ENCODE data around the gene SLF2.

The SLF2 gene, protein sequence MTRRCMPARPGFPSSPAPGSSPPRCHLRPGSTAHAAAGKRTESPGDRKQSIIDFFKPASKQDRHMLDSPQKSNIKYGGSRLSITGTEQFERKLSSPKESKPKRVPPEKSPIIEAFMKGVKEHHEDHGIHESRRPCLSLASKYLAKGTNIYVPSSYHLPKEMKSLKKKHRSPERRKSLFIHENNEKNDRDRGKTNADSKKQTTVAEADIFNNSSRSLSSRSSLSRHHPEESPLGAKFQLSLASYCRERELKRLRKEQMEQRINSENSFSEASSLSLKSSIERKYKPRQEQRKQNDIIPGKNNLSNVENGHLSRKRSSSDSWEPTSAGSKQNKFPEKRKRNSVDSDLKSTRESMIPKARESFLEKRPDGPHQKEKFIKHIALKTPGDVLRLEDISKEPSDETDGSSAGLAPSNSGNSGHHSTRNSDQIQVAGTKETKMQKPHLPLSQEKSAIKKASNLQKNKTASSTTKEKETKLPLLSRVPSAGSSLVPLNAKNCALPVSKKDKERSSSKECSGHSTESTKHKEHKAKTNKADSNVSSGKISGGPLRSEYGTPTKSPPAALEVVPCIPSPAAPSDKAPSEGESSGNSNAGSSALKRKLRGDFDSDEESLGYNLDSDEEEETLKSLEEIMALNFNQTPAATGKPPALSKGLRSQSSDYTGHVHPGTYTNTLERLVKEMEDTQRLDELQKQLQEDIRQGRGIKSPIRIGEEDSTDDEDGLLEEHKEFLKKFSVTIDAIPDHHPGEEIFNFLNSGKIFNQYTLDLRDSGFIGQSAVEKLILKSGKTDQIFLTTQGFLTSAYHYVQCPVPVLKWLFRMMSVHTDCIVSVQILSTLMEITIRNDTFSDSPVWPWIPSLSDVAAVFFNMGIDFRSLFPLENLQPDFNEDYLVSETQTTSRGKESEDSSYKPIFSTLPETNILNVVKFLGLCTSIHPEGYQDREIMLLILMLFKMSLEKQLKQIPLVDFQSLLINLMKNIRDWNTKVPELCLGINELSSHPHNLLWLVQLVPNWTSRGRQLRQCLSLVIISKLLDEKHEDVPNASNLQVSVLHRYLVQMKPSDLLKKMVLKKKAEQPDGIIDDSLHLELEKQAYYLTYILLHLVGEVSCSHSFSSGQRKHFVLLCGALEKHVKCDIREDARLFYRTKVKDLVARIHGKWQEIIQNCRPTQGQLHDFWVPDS

DNA sequence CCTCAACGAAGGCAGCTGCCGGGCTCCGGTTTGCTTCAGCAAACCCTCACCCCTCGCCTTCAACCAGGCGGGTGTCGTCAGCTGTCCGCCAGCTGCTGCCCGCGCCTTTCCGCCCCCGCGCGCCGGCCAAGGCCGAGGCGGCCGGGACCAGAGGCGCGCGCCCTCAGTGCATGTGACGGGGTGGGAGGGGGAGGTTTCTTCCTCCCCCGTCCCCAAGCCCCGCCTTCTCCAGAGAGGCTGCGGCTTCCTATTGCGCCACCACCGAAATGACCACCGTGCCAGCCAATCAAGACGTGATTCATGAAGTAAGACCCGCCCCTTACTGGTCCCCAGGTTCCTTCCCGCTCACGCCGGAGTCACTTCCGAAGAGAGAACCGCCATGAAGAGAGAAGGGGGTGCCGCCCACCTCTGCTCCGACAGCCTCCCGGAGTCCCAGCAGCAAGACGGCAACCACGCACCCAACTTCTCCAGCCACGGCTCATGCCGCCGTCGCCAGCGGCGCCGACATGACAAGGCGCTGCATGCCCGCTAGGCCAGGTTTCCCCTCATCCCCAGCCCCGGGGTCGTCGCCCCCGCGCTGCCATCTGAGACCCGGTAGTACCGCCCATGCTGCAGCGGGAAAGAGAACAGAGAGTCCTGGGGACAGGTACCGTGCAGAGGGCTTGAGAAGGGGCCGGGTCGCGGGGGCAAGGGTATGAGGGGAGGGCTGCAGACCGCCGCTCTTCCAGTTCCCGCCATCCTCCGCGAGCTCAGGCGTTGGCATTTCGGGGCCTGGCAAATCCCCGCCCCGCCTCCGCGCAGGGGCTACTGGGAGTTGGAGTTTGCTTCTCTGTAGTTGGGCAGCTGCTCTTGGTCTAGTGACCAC lies at the start of gene SLF2:
Gene SLF2 (plus strand): TSS at position 359 of the 865 bp plus-strand sequence. CDS start 148 bp downstream, at position 507.
- DNase-seq, result peak; percentile 91

DNA sequence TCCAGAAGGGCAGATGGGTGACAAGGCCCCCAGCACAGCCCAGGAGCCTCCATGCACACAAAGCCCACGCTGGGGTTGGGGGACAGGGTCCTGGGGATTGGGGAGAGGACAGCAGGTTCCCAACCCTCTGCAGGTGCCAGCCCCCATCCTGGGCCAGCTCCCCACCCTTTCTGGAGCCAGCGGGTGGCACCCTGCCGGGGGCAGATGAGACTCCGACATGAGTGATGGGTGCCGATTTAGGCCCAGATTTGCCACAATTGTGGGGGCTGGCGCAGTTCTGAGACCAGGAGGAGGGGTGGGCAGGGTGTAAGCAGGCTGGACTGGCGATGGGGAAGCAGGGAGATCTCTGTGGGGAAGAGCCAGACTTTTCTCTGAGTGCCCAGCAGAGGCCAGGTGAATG lies 49.3 kb upstream of the SLF2 start:
- no peak for DNase-seq

DNA sequence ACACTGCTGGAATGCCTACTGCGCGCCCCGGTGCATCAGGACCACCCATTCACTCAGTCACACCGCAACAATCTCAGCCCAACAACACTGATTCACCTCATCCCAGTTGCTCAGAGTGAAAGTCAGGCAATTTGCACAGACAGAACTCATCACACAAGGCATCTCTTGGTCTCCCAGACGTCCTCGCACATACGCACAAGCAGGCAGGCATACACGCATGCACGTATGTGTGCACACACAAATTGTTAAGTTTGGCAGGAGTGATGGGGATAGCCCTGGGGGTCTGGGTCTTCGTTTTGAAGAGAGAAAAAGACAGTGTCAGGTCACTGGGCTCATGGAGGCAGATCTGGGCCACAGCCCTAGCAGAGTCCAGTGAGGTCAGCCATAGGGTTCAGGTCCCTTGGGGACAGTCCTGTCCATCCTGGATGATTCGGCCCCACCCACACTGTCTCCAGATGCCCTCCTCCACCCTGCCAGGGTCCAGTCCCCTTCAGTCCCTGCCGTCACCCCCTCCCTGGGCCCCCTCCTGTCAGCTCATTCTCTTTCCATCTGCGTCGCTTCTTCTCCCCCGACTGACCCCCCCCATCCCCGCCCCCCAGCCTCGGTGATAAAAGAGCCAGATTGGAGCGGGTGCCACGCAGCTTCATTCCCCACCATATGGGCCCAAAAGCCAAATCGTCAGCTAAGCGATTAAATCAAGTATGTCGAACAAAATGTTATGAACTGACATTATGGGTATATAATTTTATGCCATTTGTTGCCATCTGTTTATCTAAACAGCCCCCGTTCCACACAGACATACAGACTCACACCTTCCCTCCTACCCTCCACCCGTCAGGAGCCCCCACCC lies 48.5 kb upstream of the SLF2 start:
- no peak for DNase-seq

DNA sequence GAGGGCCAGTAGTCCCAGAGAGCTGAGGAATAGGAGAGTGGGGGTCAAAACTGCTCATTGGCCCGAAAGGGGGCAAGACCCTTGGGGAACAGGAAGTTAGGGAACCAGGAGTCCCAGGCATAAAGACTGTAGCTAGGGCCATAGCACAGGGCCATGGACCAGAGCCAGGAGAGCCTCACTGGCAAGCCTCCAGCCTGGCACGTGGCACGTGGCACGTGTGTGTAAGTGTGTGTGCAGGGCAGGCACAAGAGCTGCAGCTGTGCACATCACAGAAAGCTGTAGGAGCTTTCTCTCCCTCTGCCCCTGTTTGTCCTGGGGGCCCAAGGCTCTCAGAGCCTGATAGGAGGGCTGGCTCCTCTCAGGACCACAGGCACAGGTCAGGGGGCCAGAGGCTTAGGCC lies 47.8 kb upstream of the SLF2 start:
- DNase-seq, result no peak

GRCh38 chr10:100866010-100866409 lies 46.8 kb upstream of the SLF2 start:
- DNase-seq, result no peak

DNA sequence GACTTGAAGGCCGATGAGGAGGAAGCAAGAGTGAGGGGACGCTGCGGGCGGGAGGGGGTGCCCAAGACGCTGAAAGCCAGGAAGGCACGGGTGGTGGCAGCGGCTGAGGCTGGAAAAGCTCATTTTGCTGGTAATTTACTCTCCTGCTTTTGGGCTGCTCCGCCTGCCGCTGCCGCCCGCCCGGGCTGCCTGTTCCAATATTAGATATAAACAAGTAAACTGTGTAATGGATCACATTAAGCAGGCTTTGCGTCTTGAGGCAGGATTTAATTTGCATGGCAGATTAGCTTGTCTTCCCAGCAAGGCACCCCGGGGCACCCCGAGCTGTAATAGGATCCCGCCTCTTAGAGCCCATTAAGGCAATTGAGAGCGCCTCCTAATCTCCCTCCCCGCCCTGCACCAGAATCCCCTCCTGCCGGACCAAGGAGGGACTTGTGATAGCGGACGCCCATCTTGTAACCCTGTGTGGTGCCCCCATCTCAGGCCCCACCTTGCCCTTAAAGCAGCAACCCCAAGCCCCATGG lies 46.1 kb upstream of the SLF2 start:
- DNase-seq, result no peak

- no peak for DNase-seq
These were observed 45.4 kb upstream of the SLF2 start for GRCh38 chr10:100867261-100867963.

GRCh38 chr10:100868382-100868781 lies 44.4 kb upstream of the SLF2 start:
- DNase-seq, result no peak

GRCh38 chr10:100869399-100869798 lies 43.4 kb upstream of the SLF2 start:
- DNase-seq, result no peak

- DNase-seq, result peak; percentile 91
These were observed 40.5 kb upstream of the SLF2 start for GRCh38 chr10:100872034-100872791.

DNA sequence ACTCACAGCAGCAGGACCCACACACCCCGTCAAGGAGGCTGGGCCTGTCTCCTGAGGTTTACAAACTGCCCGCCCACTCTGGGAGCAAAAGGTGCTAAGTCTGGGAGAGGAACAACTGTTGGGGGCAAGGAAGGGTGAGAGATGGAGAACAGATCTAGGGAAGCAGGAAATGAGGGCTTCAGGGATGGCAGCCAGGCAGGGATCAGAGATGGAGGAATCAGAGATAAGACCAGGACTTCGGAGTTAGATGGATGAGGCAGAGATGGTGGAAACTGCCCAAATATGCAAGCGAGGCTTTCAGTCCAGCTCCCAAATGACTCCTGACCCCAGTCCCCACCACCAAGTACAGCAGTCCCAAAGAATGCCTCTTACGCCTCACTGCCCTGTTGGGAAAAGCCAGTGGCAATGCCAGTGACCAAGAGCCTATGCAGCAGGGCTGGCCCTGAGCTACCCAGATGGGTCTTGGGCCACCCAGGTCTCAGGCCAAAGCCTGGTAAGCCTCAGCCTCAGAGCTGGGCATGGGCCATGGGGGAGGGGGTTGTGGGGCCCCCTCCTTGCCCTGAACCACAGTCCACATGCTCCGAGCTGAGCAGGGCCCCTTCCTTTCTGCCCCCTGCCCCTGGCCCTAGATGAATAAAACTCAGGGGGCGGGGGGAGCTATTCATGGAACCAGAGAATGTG lies 39.5 kb upstream of the SLF2 start:
- DNase-seq, result no peak

- no peak for DNase-seq
These were observed 38.9 kb upstream of the SLF2 start for GRCh38 chr10:100873827-100874326.

DNA sequence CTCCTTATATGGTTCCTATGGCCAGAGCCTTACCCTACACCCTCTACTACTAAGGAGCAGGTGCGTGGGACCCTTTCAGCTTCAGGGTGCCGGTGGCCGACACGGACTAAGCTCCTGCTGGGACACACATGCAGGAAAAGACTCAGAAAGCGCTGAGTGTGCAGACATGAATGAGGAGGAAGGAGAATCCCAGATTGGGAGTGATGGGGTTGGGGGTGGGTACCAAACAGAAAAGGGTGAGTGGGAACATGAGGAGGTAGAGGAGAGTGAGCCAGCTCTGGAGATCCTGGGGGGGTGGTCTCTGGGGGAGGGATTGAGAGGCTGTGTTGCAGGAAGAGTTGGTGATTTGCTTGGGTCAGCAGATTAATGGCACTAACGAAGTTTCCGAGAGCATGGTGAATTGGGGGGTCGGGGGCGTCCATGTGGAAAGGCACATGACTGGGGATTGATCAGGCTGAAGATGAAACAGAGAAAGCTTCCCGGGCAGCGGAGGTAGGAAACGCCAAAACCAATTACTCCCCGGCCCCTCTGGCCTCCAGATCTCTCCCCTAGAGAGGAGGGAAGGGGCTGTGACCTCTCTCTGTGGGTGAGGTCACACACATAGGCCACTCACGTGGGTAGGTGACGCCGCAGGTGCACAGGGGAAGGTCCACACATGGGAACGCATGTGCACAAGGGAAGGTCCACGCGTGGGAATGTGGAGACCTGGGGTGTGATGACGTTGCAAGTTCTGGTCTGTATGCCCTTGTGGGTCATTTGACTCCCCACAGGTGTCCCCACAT lies 37.9 kb upstream of the SLF2 start:
- DNase-seq, result no peak

- no peak for DNase-seq
These were observed 37.1 kb upstream of the SLF2 start for GRCh38 chr10:100875484-100876166.

DNA sequence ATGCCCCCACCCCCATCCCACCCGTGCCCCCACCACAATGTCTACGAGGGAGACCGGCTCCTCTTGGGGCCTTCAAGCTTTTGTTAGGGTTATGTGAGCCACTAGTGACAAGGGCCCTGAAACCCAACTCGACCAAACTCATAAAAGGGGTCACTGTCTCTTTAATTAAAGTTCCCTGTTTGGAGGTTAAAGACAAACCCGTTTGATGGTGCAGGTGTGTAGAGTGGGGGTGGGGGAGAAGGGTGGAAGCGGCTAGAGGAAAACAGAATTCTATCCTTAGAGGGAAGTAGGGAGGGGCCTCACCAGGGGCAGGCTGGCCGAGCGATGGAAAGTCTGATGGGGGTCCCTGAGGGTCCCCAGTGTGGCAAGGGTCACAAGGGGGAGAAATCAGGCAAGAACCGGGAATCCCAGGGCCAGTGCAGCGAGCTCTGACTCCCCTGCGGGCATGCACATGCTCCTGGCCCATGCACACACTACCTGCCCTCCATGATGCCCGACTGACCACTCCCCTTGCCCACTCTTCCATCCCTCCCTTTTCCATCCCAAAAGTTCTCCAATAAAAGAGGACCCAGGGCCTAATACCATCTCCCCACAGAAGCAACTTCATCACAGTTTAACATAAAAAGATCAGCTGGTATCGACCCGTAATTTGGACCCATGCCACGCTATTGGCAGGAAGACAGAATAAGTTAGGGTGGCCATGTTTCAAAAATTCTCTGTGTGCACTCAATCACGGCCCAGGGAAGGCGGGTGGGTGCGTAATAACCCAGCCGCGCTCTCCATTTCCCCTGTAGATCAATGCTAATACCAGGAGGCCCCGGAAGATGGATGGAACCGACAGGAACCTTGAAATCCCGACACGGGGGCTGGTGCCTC lies 35.9 kb upstream of the SLF2 start:
- no peak for DNase-seq

- no peak for DNase-seq
These were observed 35.3 kb upstream of the SLF2 start for GRCh38 chr10:100877461-100877850.

Measured in activated CD8-positive, alpha-beta memory T cell treated with anti-CD3 and anti-CD28 coated beads, Interleukin-2, amount 50 U/mL, for 48 hours (primary cell).